DND-41 (cell line): ENCODE results near the gene AFF3.

Source experiments
- ATAC-seq: fragments of 200-7000 bp; cut with Tn5 transposase; 3 replicates; pipeline ENCODE4 v1.9.1; 2021; ENCODE audit warnings: low read depth; ENCODE audit not compliant: insufficient read depth
- DNase-seq: peaks from one replicate; pipeline ENCODE4 v3.0.0-alpha.2; 2020
- H2AFZ ChIP-seq: 2 replicates; pipeline ENCODE4 v1.6.0; 2012; ENCODE audit warnings: low read depth, low read length
- H3K27ac ChIP-seq: 2 replicates; pipeline ENCODE4 v1.5.1; 2012; ENCODE audit warnings: low read length, inconsistent platforms
- H3K27me3 ChIP-seq: fragments of 200-600 bp; sonication (generic); 2 replicates; pipeline ENCODE4 v1.6.0; 2012; ENCODE audit warnings: low read length, mild to moderate bottlenecking, inconsistent platforms; ENCODE audit not compliant: insufficient read depth, poor library complexity
- H3K36me3 ChIP-seq: 2 replicates; pipeline ENCODE4 v1.5.1; 2012; ENCODE audit warnings: low read length, inconsistent platforms; ENCODE audit not compliant: insufficient read depth
- H3K4me1 ChIP-seq: 2 replicates; pipeline ENCODE4 v1.5.1; 2012; ENCODE audit warnings: mild to moderate bottlenecking, low read length; ENCODE audit not compliant: insufficient read depth
- H3K4me2 ChIP-seq: 2 replicates; pipeline ENCODE4 v1.6.0; 2012; ENCODE audit warnings: mild to moderate bottlenecking, moderate library complexity, low read length, inconsistent platforms; ENCODE audit not compliant: insufficient read depth
- H3K4me3 ChIP-seq, 2 experiments: fragments of 200-600 bp in 1 of 2; shearing (Covaris generic) in 1 of 2; 2 replicates each; pipeline ENCODE4 v1.5.1; 2012 to 2016; ENCODE audit warnings: inconsistent platforms in 2 of 2, low read length in 2 of 2, mild to moderate bottlenecking in 2 of 2, low read depth in 1 of 2, moderate library complexity in 1 of 2
- H3K79me2 ChIP-seq: 2 replicates; pipeline ENCODE4 v1.6.0; 2012; ENCODE audit warnings: low read length, inconsistent platforms; ENCODE audit not compliant: insufficient read depth
- H3K9ac ChIP-seq: 2 replicates; pipeline ENCODE4 v1.6.0; 2012; ENCODE audit warnings: low read depth, mild to moderate bottlenecking, inconsistent platforms, low read length, moderate library complexity
- H3K9me3 ChIP-seq: 2 replicates; pipeline ENCODE4 v1.5.1; 2012; ENCODE audit warnings: low read length, moderate library complexity, mild to moderate bottlenecking, inconsistent platforms; ENCODE audit not compliant: insufficient read depth, severe bottlenecking
- H4K20me1 ChIP-seq: 2 replicates; pipeline ENCODE4 v1.6.0; 2012; ENCODE audit warnings: low read length; ENCODE audit not compliant: insufficient read depth
- CTCF ChIP-seq: IDR thresholded peaks from 2 replicates; pipeline ENCODE4 v1.5.1; 2012; ENCODE audit warnings: borderline replicate concordance, low read length, moderate library complexity, mild to moderate bottlenecking; ENCODE audit not compliant: poor library complexity, severe bottlenecking; ENCODE audit errors: extremely low read depth
- EZH2 ChIP-seq: IDR thresholded peaks from 3 replicates; pipeline ENCODE4 v1.6.1; 2012; ENCODE audit warnings: borderline replicate concordance, low read depth, mild to moderate bottlenecking, moderate library complexity, low read length, inconsistent platforms; ENCODE audit not compliant: severe bottlenecking

AFF3 gene

GRCh38 chr2:100063459-100063953 is 78.9 kb downstream of the AFF3 start:
- TF ChIP-seq CTCF (no peak), EZH2 (no peak)
- H4K20me1 ChIP-seq = no peaks in the 10 kb centered on the region; the same call in 1 of the 2 replicates
- no peaks in the 10 kb centered on the region for H3K27me3 ChIP-seq
- H3K4me3 ChIP-seq = no peak overlapping the region
- H3K79me2 ChIP-seq = 0 out of 2 replicates have a peak, but pooled peaks cover 3% of the 10 kb centered on the region
- no peaks in the 10 kb centered on the region for H3K9me3 ChIP-seq
- H3K4me1 ChIP-seq = peaks cover 69% of the 10 kb centered on the region
- DNase-seq (no peak), ATAC-seq (no peak)
- no peak overlapping the region for H3K9ac ChIP-seq
- H3K36me3 ChIP-seq = peaks cover 18% of the 10 kb centered on the region; the same call in 1 of the 2 replicates
- no peak overlapping the region for H2AFZ ChIP-seq
- no peak overlapping the region for H3K4me2 ChIP-seq
- no peak overlapping the region for H3K27ac ChIP-seq

GRCh38 chr2:100062336-100062735 is 80.1 kb downstream of the AFF3 start:
- ATAC-seq (no peak), DNase-seq (no peak)
- Histone ChIP-seq H3K9ac (no peak overlapping the region), H3K36me3 (peaks cover 18% of the 10 kb centered on the region; the same call in 1 of the 2 replicates), H3K27me3 (no peaks in the 10 kb centered on the region), H4K20me1 (no peaks in the 10 kb centered on the region; the same call in 1 of the 2 replicates), H3K4me1 (peaks cover 61% of the 10 kb centered on the region), H3K4me3 (no peak overlapping the region), H3K27ac (no peak overlapping the region), H3K4me2 (no peak overlapping the region), H3K9me3 (no peaks in the 10 kb centered on the region), H2AFZ (no peak overlapping the region), H3K79me2 (0 out of 2 replicates have a peak, but pooled peaks cover 3% of the 10 kb centered on the region)
- TF ChIP-seq CTCF (no peak), EZH2 (no peak)

- H3K9ac ChIP-seq = no peak overlapping the region
- no peak overlapping the region for H2AFZ ChIP-seq
- H4K20me1 ChIP-seq = no peaks in the 10 kb centered on the region; the same call in 1 of the 2 replicates
- no peak overlapping the region for H3K4me2 ChIP-seq
- no peak overlapping the region for H3K4me3 ChIP-seq
- H3K79me2 ChIP-seq = 0 out of 2 replicates have a peak, but pooled peaks cover 3% of the 10 kb centered on the region
- ATAC-seq (peak; percentile 87), DNase-seq (peak; percentile 36)
- H3K27me3 ChIP-seq = no peaks in the 10 kb centered on the region
- H3K27ac ChIP-seq = 0 out of 2 replicates have a peak overlapping the region, but pooled peaks have one; percentile 17
- peaks cover 54% of the 10 kb centered on the region for H3K4me1 ChIP-seq
- TF ChIP-seq CTCF (no peak), EZH2 (no peak)
- H3K36me3 ChIP-seq = peaks cover 18% of the 10 kb centered on the region; the same call in 1 of the 2 replicates
- H3K9me3 ChIP-seq = no peaks in the 10 kb centered on the region
Observed at GRCh38 chr2:100060875-100061274, 81.5 kb downstream of the AFF3 start.
